NT2/D1 (cell line): ENCODE data around the gene CAPZA2.
"Not testable (repeated sequence)": the region's sequence is repeated elsewhere in the genome, so short reads cannot be mapped to it uniquely, and the experiment has no call there.

Experiments used
- YY1 ChIP-seq: IDR thresholded peaks from 2 replicates; pipeline ENCODE4 v1.6.1; 2011; ENCODE audit not compliant: insufficient read length, insufficient read depth
- ZNF274 ChIP-seq: IDR thresholded peaks from 2 replicates; pipeline ENCODE4 v1.6.1; 2011; ENCODE audit warnings: mild to moderate bottlenecking, low read depth, low read length

GRCh38 chr7:116961966-116962673, 99.7 kb downstream of the CAPZA2 start:
- not testable (repeated sequence) for TF ChIP-seq ZNF274, YY1
